ENCODE results near the gene BRD1. TPM values are rescaled to one million over a fixed set of nuclear protein-coding genes. Genes with fewer than 3 reads are reported as not detected.

The BRD1 gene
- polyA plus RNA-seq, 1 donor from 2014 or later: 79.3 TPM

DNA sequence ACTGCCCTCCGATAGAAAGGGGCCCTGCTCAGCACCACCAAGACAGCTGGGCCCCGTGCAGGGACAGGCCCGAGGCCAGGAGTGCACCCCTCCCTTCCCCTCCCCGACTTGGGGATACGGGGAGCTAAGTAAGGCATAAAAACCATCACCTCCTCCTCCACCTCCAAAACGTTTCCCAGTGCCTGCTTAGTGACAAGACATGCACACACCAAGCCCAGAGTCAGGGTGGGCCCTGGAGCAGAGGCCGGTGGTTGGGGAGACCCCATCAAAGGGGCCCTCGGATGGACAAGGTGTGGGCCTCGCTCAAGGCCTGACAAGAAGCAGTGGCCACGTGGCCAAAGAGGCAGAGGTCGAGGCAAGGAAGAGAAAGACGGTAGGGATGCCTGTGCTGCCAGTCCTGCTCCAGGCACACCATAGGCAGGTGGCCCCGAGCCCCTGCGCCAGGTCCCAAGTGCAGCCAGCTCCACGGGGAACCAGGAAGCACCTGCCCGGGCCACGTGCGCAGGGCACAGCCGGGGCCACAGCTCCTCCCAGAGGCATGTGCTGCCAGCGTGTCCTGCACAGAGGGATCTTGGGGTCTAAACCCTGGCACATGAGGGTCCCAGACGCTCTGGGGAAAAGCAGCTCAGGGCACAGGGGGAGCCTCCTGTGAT lies 53.0 kb downstream of the BRD1 start:
- Histone ChIP-seq H3K4me3 (ENCODE audit: low read length) (no peak overlapping the region), H2AFZ (ENCODE audit: low read depth, low read length) (no peak overlapping the region), H3K9ac (ENCODE audit: low read length) (no peak overlapping the region), H3K27ac (ENCODE audit: low read length) (no peak overlapping the region), H3K79me2 (replicated peaks; ENCODE audit: insufficient read depth, low read length) (no peaks in the 10 kb centered on the region), H3K9me2 (ENCODE audit: insufficient read depth, low read length) (no peaks in the 10 kb centered on the region), H3K4me2 (ENCODE audit: low read length) (no peak overlapping the region), H3F3A (ENCODE audit: insufficient read depth, low read length, poor library complexity, severe bottlenecking) (no peaks in the 10 kb centered on the region), H3K27me3 (ENCODE audit: insufficient read depth, low read depth, low read length) (no peaks in the 10 kb centered on the region), H3K36me3 (ENCODE audit: insufficient read depth, low read length) (no peaks in the 10 kb centered on the region), H4K20me1 (ENCODE audit: insufficient read depth) (peaks cover 4% of the 10 kb centered on the region), H3K9me3 (ENCODE audit: low read length) (no peaks in the 10 kb centered on the region)
- no peak for TF ChIP-seq POLR2AphosphoS5 (IDR thresholded peaks at IDR 0.05)
- TF ChIP-seq RAD21 (conservative IDR thresholded peaks at IDR 0.05): no peak
- TF ChIP-seq, protein P1, sequence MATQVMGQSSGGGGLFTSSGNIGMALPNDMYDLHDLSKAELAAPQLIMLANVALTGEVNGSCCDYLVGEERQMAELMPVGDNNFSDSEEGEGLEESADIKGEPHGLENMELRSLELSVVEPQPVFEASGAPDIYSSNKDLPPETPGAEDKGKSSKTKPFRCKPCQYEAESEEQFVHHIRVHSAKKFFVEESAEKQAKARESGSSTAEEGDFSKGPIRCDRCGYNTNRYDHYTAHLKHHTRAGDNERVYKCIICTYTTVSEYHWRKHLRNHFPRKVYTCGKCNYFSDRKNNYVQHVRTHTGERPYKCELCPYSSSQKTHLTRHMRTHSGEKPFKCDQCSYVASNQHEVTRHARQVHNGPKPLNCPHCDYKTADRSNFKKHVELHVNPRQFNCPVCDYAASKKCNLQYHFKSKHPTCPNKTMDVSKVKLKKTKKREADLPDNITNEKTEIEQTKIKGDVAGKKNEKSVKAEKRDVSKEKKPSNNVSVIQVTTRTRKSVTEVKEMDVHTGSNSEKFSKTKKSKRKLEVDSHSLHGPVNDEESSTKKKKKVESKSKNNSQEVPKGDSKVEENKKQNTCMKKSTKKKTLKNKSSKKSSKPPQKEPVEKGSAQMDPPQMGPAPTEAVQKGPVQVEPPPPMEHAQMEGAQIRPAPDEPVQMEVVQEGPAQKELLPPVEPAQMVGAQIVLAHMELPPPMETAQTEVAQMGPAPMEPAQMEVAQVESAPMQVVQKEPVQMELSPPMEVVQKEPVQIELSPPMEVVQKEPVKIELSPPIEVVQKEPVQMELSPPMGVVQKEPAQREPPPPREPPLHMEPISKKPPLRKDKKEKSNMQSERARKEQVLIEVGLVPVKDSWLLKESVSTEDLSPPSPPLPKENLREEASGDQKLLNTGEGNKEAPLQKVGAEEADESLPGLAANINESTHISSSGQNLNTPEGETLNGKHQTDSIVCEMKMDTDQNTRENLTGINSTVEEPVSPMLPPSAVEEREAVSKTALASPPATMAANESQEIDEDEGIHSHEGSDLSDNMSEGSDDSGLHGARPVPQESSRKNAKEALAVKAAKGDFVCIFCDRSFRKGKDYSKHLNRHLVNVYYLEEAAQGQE (IDR thresholded peaks at IDR 0.05; ENCODE audit: borderline replicate concordance): no peak
- no peak for TF ChIP-seq EZH2 (IDR thresholded peaks at IDR 0.05; ENCODE audit: borderline replicate concordance, insufficient read depth, low read length, poor library complexity, severe bottlenecking)
- no peak for TF ChIP-seq SMC3 (conservative IDR thresholded peaks at IDR 0.05; ENCODE audit: poor library complexity)
- no peak for TF ChIP-seq EP300 (conservative IDR thresholded peaks at IDR 0.05; ENCODE audit: poor library complexity, severe bottlenecking)
- no peak for TF ChIP-seq MXI1 (conservative IDR thresholded peaks at IDR 0.05; ENCODE audit: poor library complexity, severe bottlenecking)
- no peak for TF ChIP-seq TAF1 (IDR thresholded peaks at IDR 0.05; ENCODE audit: low read depth)
- TF ChIP-seq, protein P2, sequence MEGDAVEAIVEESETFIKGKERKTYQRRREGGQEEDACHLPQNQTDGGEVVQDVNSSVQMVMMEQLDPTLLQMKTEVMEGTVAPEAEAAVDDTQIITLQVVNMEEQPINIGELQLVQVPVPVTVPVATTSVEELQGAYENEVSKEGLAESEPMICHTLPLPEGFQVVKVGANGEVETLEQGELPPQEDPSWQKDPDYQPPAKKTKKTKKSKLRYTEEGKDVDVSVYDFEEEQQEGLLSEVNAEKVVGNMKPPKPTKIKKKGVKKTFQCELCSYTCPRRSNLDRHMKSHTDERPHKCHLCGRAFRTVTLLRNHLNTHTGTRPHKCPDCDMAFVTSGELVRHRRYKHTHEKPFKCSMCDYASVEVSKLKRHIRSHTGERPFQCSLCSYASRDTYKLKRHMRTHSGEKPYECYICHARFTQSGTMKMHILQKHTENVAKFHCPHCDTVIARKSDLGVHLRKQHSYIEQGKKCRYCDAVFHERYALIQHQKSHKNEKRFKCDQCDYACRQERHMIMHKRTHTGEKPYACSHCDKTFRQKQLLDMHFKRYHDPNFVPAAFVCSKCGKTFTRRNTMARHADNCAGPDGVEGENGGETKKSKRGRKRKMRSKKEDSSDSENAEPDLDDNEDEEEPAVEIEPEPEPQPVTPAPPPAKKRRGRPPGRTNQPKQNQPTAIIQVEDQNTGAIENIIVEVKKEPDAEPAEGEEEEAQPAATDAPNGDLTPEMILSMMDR (IDR thresholded peaks at IDR 0.05; ENCODE audit: poor library complexity, severe bottlenecking): no peak

DNA sequence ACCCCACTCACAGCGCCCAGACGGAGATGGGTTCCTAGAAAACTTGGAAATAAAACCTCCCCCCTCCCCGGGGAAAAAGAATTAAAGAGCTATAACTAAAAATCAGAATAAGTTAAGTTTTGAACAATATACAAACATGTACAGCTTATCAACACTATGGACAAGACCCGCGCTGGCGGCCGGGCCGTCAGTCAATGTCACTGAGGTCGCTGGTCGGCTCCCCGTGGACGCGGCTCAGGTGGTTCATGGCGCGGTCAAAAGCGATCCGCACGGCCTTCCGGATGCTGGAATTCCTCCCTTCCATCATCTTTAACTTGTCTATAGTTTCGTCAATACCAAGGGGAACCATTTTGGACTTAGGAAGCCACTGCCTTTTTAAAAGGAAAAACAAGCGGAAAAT lies 53.6 kb downstream of the BRD1 start:
- no peak overlapping the region for H3K27ac ChIP-seq (ENCODE audit: low read length)
- no peak overlapping the region for H3K9ac ChIP-seq (ENCODE audit: low read length)
- H3F3A ChIP-seq (ENCODE audit: insufficient read depth, low read length, poor library complexity, severe bottlenecking): no peaks in the 10 kb centered on the region
- H3K9me2 ChIP-seq (ENCODE audit: insufficient read depth, low read length): no peaks in the 10 kb centered on the region
- no peaks in the 10 kb centered on the region for H3K36me3 ChIP-seq (ENCODE audit: insufficient read depth, low read length)
- H3K27me3 ChIP-seq (ENCODE audit: insufficient read depth, low read depth, low read length): no peaks in the 10 kb centered on the region
- H3K4me3 ChIP-seq (ENCODE audit: low read length): no peak overlapping the region
- H2AFZ ChIP-seq (ENCODE audit: low read depth, low read length): no peak overlapping the region
- no peak overlapping the region for H3K4me2 ChIP-seq (ENCODE audit: low read length)
- no peaks in the 10 kb centered on the region for H3K9me3 ChIP-seq (ENCODE audit: low read length)
- TF ChIP-seq MXI1 (conservative IDR thresholded peaks at IDR 0.05; ENCODE audit: poor library complexity, severe bottlenecking): no peak
- no peak for TF ChIP-seq EZH2 (IDR thresholded peaks at IDR 0.05; ENCODE audit: borderline replicate concordance, insufficient read depth, low read length, poor library complexity, severe bottlenecking)
- no peak for TF ChIP-seq POLR2AphosphoS5 (IDR thresholded peaks at IDR 0.05)
- TF ChIP-seq, protein P1 (IDR thresholded peaks at IDR 0.05; ENCODE audit: borderline replicate concordance): no peak
- TF ChIP-seq EP300 (conservative IDR thresholded peaks at IDR 0.05; ENCODE audit: poor library complexity, severe bottlenecking): no peak
- TF ChIP-seq, protein P2 (IDR thresholded peaks at IDR 0.05; ENCODE audit: poor library complexity, severe bottlenecking): no peak
- TF ChIP-seq RAD21 (conservative IDR thresholded peaks at IDR 0.05): no peak
- TF ChIP-seq SMC3 (conservative IDR thresholded peaks at IDR 0.05; ENCODE audit: poor library complexity): no peak
- no peak for TF ChIP-seq TAF1 (IDR thresholded peaks at IDR 0.05; ENCODE audit: low read depth)
- H4K20me1 ChIP-seq (ENCODE audit: insufficient read depth): no peaks in the 10 kb centered on the region
- H3K79me2 ChIP-seq (replicated peaks; ENCODE audit: insufficient read depth, low read length): no peaks in the 10 kb centered on the region

Measured in neural cell (in vitro differentiated cells).